NCI-H1417 treated with DMSO at 0.1 percent for 48 hours (cell line): ENCODE results near the gene DNAJB1.
"Not testable (repeated sequence)": the region's sequence is repeated elsewhere in the genome, so short reads cannot be mapped to it uniquely, and the experiment has no call there.

Experiments used
- DNase-seq: peaks from one replicate; lab custom pipeline; 2025; lab: John Stamatoyannopoulos, UW

The DNAJB1 gene

GRCh38 chr19:14553042-14553938 lies 35.1 kb upstream of the DNAJB1 start:
- no peak for DNase-seq

DNA sequence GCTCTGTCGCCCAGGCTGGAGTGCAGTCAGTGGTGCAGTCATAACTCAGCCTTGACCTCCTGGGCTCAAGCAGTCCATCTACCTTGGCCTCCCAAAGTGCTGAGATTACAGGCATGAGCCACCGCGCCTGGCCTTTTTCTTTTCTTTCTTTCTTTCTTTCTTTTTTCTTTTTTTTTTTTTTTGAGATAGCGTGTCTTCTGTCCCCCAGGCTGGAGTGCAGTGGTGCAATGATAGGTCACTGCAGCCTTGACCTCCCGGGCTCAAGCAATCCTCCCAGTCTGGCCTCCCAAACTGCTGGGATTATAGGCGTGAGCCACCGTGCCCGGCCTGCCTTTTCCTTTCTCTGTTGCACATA lies 33.8 kb upstream of the DNAJB1 start:
- not testable (repeated sequence) for DNase-seq

GRCh38 chr19:14551134-14552005 lies 33.2 kb upstream of the DNAJB1 start:
- DNase-seq: not testable (repeated sequence)

GRCh38 chr19:14550201-14550754 lies 32.1 kb upstream of the DNAJB1 start:
- no peak for DNase-seq

- no peak for DNase-seq
Observed at GRCh38 chr19:14545716-14546082, 27.5 kb upstream of the DNAJB1 start.

DNA sequence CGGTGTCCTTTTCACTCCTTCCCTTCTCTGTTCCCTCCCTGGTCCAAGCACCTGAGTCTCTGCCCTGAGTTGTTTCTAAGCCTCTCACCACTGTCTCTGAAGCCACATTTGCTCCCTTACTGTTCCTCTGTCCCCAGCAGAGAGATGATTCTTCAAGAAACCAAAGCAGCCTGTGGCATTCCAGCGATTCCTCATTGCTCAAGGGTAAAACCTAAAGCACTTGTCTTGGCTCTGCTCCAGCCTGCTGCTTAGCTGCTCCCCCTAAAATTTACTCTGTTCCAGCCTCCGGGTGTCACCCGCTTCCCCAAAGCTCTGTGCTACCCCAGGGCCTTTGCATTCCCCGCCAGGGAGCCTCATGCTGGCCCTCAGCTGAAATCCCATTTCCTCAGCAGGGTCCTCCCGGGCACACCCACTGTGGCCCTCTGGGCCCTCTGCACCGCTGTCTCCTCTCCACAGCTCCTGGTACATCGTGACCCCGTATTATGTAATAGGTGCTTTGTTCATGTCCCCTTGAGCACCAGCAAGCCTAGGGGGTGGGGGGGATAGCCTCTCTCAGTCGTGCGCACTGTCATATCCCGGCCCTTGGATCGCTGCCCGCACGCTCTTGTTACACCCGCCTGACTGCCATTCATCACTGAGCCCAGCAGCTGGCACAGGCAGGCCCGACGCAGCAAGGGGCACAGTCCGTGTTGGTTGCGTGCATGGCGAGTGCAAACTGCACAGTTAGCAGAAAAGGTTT lies 26.9 kb upstream of the DNAJB1 start:
- peak; percentile 82 for DNase-seq

GRCh38 chr19:14544047-14544446 lies 25.9 kb upstream of the DNAJB1 start:
- no peak for DNase-seq

- DNase-seq: no peak
Observed at GRCh38 chr19:14542711-14543328, 24.6 kb upstream of the DNAJB1 start.

DNA sequence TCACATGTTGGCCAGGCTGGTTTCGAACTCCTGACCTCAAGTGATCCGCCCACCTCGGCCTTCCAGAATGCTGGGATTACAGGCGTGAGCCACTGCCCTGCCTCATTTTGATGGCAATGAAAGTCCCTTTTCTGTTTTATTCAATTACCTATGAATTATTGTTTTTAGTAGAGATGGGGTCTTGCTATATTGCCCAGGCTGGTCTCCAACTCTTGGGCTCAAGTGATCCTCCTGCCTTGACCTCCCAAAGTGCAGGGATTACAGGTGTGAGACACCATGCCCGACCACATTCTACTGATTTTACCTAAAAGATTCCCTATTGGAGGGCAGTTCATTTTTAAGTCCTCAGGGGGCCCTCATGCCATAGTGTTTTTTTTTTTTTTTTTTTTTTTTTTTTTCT lies 23.8 kb upstream of the DNAJB1 start:
- DNase-seq: not testable (repeated sequence)

DNA sequence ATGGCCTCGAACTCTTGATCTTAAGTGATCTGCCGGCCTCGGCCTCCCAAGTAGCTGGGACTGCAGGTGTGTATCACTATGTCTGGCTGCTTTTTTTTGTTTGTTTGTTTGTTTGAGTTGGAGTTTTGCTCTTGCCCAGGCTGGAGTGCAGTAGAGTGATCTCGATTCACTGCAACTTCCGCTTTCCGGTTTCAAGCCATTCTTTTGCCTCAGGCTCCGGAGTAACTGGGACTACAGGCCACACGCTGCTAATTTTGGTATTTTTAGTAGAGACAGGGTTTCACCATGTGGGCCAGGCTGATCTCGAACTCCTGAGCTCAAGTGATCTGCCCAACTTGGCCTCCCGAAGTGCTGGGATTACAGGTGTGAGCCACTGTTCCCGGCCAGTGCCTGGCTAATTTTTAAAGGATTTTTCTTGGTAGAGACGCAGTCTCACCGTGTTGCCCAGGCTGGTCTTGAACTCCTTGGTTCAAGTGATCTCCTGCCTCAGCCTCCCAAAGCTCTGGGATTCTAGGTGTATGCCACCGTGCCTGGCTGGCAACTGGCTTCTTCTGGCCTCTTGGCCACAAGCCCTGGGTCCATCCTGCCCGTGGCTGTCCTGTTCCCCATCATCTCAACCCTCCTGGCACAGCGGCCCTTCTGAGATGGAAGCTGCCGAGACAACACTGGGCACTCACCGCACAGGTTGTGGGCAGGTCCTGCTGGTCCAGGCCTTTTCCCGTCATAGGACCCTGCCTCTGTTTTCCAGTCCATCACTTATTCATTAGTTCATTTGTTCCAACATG lies 22.7 kb upstream of the DNAJB1 start:
- no peak for DNase-seq

DNA sequence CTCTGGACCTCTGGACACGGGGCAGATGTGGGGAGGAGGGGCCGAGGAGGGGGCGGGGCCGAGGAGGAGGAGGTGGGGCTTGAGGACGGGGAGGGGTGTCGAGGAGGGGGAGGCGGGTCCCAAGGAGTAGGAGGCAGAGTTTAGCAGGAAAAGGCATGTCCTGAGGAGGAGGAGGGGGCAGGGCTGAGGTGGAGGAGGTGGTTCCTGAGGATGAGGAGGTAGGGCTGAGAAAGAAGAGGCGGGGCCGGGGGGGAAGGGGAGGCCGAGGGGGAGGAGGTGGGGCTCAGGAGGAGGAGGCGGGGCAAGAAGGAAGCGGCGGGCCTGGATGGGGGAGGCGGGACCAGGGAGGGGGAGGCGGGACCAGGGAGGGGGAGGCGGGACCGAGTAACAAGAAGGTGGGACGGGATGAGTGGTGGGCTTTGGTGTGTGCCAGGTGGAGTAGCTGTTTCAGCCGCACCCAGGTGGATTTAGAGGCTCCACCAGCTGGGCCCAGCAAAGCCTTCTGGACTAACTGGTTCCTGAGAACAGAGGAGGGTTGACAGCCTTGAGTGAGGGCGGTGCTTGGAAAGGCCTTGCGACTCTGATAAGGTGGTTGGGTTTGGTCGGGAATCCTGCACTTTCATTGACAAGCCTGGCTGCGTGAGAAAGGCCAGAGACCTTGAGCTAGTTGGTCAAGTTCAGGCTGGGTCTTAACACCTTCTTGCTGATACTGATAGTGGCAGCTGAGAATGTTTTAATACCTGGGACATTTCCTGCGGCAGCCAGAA lies 18.9 kb upstream of the DNAJB1 start:
- no peak for DNase-seq

DNA sequence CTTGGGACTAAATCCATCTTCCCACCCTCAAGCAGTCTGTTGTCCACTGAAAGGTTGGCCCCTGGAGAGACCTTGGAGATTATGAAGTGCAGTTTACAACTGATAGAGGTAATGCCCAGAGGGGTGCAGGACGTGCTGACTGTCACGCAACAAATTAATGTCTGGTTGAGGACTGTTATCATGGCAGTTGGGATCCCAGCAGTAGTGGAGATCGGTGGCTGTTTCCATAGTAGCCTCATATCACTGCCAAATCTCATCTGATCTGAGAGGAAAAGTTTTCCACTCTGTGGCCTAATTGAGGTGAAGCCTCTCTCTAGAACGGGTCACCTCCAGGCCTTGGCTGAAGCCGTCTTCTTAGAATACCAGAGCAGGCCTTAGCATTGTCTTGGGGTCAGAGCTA lies 15.3 kb upstream of the DNAJB1 start:
- no peak for DNase-seq

GRCh38 chr19:14530506-14530905 lies 12.3 kb upstream of the DNAJB1 start:
- no peak for DNase-seq

- DNase-seq: no peak
Observed at GRCh38 chr19:14530005-14530348, 11.8 kb upstream of the DNAJB1 start.

GRCh38 chr19:14529254-14530004 lies 11.2 kb upstream of the DNAJB1 start, which contains the start of gene TECR:
Gene TECR, plus strand, starts transcription at chr19:14529594. Its CDS starts 103 bp downstream, at chr19:14529697.
- peak; percentile 96 for DNase-seq

DNA sequence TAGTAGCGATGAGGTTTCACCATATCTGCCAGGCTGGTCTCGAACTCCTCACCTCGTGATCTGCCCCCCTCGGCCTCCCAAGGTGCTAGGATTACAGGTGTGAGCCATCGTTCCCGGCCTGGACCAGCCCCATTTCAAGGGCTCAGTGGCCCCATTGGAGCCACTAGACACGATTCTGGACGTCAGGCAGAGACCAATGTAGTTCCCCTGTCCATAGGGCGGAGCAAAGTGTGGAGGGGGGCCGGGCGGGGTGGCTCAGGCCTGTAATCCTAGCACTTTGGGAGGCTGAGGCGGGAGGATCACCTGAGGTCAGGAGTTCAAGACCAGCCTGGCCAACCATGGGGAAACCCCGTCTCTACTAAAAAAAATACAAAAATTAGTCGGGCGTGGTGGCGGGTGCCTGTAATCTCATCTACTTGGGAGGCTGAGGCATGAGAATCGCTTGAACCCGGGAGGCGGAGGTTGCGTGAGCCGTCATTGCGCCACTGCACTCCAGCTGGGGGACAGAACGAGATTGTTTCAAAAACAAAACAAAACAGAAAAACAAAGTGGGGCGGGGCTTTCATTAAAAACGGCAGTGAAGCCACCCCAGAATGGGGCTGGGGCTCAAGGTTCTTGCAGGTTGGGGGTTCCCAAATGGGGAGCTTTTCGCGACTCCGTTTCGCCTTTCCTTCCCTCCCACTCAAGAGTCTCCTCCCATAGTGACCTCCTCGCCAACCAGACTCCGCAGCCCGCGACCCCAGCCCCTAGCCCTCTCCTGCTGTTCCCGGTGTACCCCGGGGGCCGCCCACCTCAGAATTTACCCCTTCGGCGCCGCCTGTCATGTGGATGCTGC lies 10.4 kb upstream of the DNAJB1 start:
- no peak for DNase-seq

DNA sequence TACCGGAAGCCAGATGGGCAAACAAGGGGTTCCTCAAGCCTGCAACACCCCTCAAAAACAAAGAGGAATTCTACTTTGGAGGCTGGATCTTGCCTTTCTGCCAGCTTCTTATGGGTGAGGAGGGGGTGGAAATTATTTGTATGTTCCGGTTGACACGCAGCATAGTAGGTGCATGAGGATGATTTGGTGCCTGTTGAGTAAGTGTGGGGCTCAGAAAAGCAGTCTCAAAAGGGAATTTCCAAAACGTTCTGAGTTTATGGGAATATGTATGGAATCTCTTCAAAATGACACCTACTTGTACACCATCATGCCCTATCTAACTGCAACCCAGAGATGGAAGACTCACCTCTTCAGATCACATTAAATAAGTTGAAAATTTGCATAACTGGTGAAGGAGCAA lies 8.2 kb upstream of the DNAJB1 start:
- DNase-seq: no peak

DNA sequence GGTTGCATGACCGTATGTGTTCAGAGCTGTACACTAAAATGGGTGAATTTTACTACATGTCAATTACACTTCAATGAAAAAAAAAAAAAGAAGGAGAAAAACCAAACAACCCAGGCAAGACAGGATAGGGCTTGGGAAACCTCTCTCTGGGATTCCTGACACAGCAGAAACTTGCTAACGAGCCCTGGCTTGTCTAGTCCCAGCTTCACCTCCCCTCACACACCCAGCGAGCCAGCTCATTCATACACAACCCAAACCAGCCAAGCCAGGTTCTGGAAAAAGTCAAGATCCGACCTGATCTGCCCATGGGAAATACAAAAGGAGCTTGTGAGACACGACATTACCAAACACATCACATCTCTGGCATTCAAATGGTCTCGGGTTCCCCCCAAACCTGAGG lies 7.5 kb upstream of the DNAJB1 start:
- DNase-seq: no peak
